GM08714 (cell line): Measurements from ENCODE around the gene TCEA3.

ENCODE experiments used
- H3K4me3 ChIP-seq: fragments of 200-500 bp; sonication (Bioruptor generic); 2 replicates; pipeline ENCODE4 v1.5.1; 2014; ENCODE audit warnings: mild to moderate bottlenecking, low read length, inconsistent platforms
- ZNF274 ChIP-seq: IDR thresholded peaks from 2 replicates; pipeline ENCODE4 v1.6.1; 2012; ENCODE audit warnings: mild to moderate bottlenecking, low read depth, low read length

The TCEA3 gene

DNA sequence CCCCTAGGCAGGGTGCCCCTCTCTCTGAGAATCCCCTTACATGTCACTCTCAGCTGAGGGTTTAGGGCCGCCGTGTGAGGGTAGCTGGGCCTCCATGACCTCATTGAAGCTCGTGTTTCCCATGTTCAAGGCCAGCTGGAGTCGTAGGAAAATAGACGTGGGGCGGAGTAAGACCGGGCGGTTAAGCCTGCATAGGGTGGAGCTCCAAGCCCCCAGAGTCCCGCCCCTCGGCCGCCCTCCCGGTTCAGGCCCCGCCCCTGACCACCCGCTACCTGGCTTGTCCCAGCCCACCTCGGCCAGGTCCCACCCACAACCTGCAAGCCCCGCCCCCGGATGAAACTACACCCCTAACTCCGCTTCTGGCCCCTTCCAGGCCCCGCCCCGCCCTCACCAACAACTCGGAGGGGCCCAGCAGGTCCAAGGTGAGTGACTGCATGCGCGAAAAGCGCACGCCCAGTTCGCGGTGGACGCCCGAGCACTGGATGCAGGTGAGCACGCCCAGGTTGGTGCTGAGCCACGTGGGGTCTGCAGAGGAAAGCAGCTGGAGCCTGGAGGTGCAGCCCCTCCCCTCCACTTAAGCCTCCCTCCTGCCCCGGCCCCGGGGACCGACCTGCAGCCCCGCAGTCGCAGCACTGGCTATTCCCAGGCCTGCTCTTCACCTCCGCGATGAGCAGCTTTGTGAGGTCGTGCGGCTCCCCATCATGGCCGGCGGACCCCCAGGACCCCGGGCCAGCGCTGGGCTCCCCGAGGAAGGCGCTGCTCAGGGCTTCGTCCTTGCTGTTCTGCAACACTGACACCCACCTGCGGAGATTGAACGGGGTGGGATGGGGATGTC is 12.2 kb upstream of the TCEA3 start:
- TF ChIP-seq ZNF274 = no peak
- H3K4me3 ChIP-seq = no peak overlapping the region

DNA sequence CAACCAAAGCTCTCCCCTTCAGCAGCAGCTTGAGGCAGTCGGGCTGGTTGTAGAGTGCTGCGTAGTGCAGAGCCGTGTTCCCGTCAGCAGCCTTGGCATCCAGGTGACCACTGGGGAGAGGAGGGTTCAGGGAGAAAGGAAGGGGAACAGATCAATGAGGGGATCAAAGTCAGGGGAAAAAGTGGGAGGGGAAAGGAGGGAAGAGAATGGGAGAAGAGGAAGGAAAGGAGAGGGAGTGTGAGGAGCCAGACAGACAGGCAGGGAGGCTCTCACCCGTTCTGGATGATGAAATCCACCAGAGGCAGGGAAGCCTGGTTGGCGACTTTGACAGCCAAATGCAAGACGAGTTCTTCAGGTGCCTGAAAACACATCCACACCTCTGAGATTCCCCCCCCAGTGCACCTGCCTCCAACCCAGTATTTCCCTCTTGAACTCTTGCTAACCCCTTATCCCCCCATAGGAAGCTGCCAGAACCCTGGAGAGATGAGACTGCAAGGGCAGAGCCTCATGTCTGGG is 9.8 kb upstream of the TCEA3 start:
- no peak overlapping the region for H3K4me3 ChIP-seq
- TF ChIP-seq ZNF274 = no peak

DNA sequence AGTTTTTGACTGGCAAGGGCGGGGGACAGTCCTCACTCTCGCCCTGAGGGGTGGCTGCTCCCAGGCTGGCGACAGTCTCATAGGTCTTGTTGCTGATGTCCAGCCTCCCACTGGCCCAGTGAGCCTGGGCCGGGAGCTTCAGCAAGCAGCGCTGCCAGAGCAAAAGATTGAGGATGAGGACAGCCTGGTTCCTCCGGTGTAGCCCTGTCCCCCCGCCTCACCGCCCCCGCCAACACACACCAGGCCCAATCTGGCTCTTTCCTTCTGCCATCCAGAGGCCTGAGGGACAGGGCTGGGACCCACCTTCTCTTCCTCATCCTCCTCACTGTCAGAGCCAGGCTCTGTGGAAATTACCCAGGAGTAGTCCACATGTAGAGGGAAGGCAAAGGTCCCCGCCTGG is 8.6 kb upstream of the TCEA3 start:
- H3K4me3 ChIP-seq = no peak overlapping the region
- TF ChIP-seq ZNF274 = no peak

DNA sequence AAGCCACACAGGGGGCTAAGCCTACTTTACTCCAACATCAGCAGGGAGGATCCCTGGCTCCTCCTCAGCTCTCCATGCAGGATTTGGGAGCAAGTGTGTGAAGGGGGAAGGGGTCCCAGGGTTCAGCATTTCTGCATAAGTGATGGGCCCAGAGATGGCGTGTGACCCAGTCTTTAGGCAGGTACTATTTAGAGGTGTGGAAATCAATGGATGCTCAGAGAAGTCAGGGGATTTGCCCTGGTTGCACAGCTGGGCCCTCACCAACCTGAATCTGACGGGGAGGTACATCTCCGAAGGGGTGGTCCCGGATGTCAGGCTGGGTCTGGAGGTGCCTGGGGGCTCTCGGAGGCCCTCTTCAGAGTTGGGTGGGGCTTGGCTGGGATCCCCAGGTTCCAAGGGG is 6.9 kb upstream of the TCEA3 start:
- no peak for TF ChIP-seq ZNF274
- H3K4me3 ChIP-seq = no peak overlapping the region

DNA sequence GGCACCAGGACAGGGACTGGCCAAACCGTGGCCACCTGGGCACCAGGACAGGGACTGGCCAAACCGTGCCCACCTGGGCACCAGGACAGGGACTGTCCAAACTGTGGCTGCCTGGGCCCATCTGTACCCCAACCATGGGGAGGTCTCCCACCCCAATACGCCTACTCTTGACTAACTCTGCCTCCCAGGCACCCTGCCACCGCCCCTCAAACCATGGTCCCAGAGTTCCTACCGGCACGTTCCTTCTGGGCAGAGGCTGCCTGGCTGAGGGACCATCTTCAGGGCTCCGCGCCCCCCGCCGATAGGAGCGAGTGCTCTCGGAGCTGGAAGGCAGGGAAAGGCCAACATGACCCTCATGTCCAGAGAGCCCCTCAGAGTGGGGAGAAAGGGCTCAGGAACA is 6.3 kb upstream of the TCEA3 start:
- TF ChIP-seq ZNF274 = no peak
- no peak overlapping the region for H3K4me3 ChIP-seq

DNA sequence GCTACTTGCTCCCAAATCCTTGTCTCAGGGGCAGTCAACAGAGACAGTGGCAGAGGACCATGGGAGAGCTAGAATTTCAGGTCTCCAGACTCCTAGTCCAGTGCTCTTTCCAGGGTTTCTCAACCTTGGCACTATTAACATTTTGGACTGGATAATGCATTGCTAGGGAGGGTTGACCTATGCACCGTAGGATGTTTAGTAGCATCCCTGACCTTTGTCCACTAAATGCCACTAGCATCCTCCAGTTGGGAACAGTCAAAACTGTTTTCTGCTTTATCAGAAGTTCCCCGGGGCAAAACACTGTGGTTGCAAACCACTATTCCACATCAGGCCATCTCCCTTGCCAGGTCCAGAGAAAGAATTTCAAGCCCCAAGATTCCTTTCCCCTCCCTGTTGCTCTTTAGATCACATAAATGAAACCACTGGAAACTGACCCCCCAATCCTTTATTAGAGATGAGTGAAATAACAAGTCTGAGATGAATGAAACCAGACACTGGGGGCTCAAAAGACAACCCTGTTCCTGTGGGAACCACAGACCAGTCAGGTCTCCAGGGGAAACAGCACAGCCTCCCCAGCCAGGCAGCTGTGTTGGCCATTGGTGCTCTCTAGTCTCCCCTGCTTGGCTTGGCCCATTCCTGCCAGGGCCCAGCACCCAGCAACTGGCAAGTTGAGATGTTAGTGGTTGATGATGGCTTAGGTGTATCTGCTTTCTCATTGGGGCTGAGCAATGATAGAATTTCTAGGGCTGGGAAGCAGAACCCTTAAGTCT is 3.8 kb upstream of the TCEA3 start:
- TF ChIP-seq ZNF274 = no peak
- H3K4me3 ChIP-seq = no peak overlapping the region

DNA sequence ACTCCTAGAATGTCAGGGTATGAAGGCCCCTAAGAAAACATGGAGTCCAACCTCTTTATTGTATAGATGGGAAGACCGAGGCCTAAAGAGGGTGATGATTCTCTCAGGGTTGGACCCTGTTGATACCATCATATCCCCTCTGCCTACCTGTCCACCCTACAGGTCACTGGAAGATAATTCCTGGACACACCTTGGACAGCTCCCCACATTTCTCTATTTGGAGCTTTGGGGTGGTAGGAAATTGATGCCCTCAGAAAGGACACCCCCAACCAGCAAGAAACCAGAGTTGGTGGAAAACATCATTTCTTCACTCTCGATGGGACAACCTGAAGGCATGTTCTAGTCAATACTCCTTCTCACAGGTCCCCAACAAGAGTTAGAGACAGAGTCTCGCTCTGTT is 3.0 kb upstream of the TCEA3 start:
- no peak overlapping the region for H3K4me3 ChIP-seq
- no peak for TF ChIP-seq ZNF274

DNA sequence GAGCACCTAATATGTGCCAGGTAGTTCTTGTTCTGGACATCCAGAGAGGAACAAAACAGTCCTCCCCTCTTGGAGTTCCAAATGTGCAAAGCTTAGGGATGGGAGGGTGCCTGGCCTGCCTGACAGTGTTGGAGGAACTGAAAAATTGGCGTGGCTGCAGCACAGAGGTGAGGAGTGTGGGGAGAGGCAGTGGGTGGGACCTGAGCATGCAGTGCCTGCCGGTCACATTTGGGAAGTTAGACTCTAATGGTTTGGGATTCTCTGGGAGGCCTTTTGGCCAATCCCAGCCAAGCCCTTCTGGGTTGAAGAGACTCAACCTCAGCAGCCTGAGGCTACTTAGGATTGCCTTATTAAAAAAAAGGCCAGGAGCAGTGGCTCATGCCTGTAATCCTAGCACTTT is 2.3 kb upstream of the TCEA3 start:
- TF ChIP-seq ZNF274 = no peak

DNA sequence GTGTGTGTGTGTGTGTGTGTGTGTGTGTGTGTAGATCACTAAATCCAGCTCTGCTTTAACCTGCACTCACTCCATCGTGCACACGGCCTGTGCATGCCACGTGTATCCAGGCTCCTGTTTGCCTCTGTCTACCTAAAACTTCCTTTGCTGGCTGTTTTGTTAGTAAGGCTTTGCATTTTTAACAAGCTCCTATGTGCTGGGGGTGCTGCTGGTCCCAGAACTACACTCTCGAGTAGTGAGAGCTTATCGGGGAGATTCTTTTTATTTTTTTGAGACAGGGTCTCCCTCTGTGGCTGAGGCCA is 596 bp upstream of the TCEA3 start:
- no peak overlapping the region for H3K4me3 ChIP-seq
- TF ChIP-seq ZNF274 = no peak

More for the DNA sequence above, 2.3 kb upstream of the TCEA3 start:
- H3K4me3 ChIP-seq = no peak overlapping the region

DNA sequence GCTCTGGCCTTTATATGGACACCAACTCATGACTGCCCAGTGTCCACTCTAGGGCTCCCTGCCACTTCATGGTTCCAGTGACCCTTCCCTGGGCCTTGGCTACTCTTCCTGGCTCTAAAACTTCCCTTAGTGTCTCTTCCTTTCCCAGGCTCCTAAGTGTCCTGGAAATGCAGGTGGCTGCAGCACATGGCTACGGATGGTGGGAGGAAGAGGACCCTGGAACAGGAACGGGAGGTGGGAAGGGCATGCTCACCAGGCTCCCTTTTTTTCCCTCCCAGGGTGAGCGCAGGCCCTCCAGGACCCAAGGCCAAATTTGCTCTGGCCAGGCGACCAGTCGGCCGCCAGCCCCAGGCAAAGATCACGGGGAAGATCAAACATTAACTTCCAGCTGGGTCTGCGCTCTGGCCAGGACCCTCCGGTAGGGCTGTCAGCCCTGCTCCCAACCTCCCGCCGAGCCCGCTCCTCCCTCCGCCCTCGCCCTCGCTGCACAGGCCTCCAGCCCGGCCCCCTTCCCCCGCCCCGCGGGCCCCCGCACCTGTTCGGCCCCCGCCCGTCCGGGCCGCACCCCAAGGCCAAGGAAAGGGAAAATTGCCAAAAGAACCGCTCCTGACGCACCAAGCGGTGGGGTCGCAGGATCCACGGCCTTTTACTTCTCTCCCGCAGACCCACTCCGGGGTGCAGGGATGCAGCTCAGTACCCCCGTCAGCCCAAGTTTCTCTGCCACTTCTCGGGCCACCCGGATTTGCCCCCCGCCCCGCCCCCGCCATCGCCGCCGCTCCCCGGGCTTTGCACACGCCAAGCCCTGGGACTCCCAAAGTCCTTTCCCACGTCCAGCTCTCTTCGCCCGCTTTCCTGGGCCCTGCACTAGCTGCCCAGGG is 894 bp downstream of the TCEA3 start:
- no peak overlapping the region for H3K4me3 ChIP-seq

DNA sequence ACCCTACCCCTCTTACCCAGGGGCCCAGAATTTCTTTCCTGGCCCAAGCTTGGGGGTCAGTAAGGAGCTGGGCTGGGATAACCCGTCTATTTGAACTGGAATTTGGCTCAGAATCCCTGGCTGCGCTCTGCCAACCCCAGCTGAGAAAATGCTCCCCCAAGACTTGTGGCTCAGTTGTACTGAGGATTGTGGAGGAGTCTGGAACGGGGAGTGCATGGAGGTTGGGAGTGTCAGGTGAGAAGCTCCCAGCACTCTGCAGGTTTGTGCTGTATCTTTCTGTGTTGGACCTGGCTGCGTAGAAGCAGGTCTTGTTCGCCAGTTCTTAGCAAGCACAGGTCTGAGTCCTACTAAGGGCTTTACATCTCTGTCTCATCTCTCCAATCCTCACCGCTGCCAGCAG is 1.6 kb downstream of the TCEA3 start:
- H3K4me3 ChIP-seq = no peak overlapping the region
- TF ChIP-seq ZNF274 = no peak

More for the DNA sequence above, 894 bp downstream of the TCEA3 start:
- TF ChIP-seq ZNF274 = no peak

DNA sequence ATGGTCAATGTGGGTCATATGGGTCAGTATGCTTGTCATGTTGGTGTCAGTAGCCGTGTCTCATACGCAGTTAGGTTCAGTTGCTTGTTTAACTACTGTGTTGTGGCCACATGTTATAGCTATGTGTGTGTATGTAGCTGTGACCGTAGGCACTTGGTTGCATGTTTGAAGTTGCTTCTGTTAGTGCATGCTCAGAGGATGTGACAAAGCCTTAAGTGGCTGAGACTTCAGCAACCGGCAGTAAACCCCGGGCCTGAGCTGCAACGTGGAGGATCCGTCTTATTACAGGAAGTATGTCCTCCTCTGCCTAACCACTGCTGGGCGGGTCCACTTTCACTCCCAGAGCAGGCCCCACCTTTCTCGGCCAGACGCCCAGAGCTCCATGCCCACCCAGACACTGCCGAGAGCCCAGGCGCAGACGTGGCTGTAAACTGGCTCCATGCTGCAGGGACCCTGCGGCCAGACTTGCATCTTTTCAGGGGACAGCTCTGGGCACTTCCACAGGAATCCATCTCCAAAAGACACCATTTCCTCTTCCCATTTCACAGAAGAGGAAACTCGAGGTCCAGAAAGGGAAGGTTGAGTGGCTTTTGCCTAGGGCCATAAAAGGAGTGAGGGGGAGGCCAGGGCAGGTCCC is 2.2 kb downstream of the TCEA3 start:
- H3K4me3 ChIP-seq = no peak overlapping the region
- TF ChIP-seq ZNF274 = no peak

DNA sequence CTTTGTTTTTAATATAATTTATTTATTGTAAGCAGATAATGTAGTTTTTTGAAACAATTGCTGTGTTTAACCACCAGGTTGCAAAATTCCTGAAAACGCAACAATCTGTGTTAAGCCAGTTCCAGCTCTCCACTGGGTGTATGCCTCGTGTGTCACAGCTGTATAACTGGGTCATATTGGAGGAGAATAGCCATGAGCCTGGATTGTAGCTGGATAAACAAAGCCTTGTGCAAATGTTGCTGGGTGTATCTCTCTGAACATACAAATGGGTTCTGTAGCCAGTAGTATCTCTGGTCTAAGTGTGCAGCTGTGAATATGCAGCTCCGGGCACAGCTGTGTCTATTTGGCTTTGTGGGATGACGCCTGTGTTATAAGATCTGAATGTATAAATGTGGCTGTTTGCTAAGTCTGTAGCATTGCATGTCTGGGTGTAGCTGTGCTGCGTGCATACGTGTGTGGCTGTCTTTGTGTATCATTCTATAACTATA is 2.8 kb downstream of the TCEA3 start:
- TF ChIP-seq ZNF274 = no peak
- no peak overlapping the region for H3K4me3 ChIP-seq

DNA sequence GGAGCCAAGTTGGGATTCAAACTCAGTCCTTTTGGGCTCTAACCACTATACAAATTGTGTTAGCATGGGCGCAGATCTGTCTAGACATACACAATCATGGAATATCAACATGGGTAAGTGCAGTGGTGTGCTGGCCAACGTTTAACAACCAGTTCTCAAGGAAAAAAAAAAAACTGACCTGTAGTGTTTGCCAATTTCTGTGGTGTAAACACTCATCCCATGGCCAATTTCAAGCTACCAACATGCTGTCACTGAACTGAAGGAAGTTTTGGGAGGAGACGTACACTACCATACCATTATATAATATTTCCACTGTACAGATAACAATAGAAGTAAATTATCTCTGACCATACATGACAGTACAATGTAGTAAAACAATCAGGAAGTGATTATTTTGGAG is 3.2 kb downstream of the TCEA3 start:
- no peak overlapping the region for H3K4me3 ChIP-seq
- no peak for TF ChIP-seq ZNF274

DNA sequence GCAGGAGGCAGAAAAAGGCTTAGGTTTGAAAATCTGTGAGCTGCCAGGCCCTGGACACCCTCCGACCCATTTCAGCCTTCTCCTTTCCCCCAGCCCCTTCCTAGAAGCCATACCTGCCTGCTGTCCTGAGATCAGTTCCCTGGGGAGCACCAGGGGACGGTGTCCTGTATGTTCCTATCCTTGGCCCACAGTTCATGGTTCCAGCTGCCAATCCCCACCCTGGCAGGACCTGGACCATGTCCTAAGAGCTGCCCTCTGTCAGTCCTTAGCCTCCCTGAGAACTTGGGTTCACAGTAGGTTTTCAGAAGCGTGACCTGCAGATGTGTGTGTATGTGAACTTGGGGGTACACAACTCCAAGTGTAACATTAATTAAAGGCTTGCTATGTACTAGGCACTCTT is 3.8 kb downstream of the TCEA3 start:
- no peak overlapping the region for H3K4me3 ChIP-seq
- TF ChIP-seq ZNF274 = no peak
